HepG2 (cell line): ENCODE results near the gene GART. TPM values are rescaled to one million over a fixed set of nuclear protein-coding genes. Genes with fewer than 3 reads are reported as not detected.

ENCODE experiments used
- ATAC-seq: fragments of 200-7000 bp; cut with Tn5 transposase; 3 replicates; pipeline ENCODE4 v1.9.1; 2020; ENCODE audit warnings: mild to moderate bottlenecking, moderate library complexity
- BruUV-seq: library from RNA; stranded (reverse); fragments of 400-500 nt; replicated peaks from 2 replicates; lab custom pipeline; 2021; lab: Mats Ljungman, UMichigan
- CTCF ChIA-PET: fragments of 300-600 bp; formaldehyde crosslinking; extraction: SDS; loops from one replicate; lab custom pipeline; 2021; ENCODE audit warnings: low total read pairs, inconsistent platforms, low intra/inter-chr PET ratio; lab: Yijun Ruan, JAX
- POLR2A ChIA-PET: fragments of 350-600 bp; sonication (Branson Sonifier 250); formaldehyde crosslinking; loops from one replicate; lab custom pipeline; 2020; ENCODE audit warnings: antibody characterized with exemption, inconsistent platforms; lab: Yijun Ruan, JAX
- DNase-seq: peaks from one replicate; pipeline ENCODE4 v3.0.0-alpha.2; 2015; ENCODE audit warnings: low spot score
- FAIRE-seq: peaks from 3 replicates; lab custom pipeline; 2011; peaks lifted over from hg19 to GRCh38; lab: Jason Lieb, UNC
- H2AFZ ChIP-seq: one replicate; pipeline ENCODE4 v1.6.1; 2011; ENCODE audit warnings: low read length, inconsistent platforms
- H3K27ac ChIP-seq: fragments of 300-600 bp; 3 replicates; pipeline ENCODE4 v1.8.0; 2011; ENCODE audit warnings: mixed run types, mild to moderate bottlenecking, mixed read lengths, low read length, inconsistent platforms; ENCODE audit not compliant: insufficient read depth; ENCODE audit errors: extremely low read length
- H3K27me3 ChIP-seq, 2 experiments: fragments of 200-600 bp in 1 of 2; 2 replicates in 1 of 2; 3 replicates in 1 of 2; pipeline versions ENCODE4 v1.6.0 to v1.8.0; 2011; ENCODE audit warnings: low read length in 2 of 2, mild to moderate bottlenecking in 2 of 2, moderate library complexity in 2 of 2, inconsistent platforms in 1 of 2; ENCODE audit not compliant: insufficient read depth in 2 of 2, control insufficient read depth in 1 of 2
- H3K36me3 ChIP-seq, 2 experiments: fragments of 200-600 bp in 1 of 2; replicated peaks in 1 of 2; 2 replicates in 1 of 2; 3 replicates in 1 of 2; pipeline versions ENCODE4 v1.5.1 to v1.8.0; 2011; ENCODE audit warnings: low read length in 2 of 2, inconsistent platforms in 1 of 2; ENCODE audit not compliant: insufficient read depth in 2 of 2, control insufficient read depth in 1 of 2
- H3K4me1 ChIP-seq: 2 replicates; pipeline ENCODE4 v1.5.1; 2012; ENCODE audit warnings: low read length, inconsistent platforms; ENCODE audit not compliant: insufficient read depth
- H3K4me2 ChIP-seq: 2 replicates; pipeline ENCODE4 v1.6.0; 2011; ENCODE audit warnings: low read depth, low read length, inconsistent platforms
- H3K4me3 ChIP-seq, 3 experiments: fragments of 200-600 bp in 1 of 3; sonication (generic), shearing (Covaris generic) in 1 of 3; replicated peaks in 1 of 3; 2 replicates each; pipeline ENCODE4 v1.5.1; 2011 to 2016; ENCODE audit warnings: low read length in 3 of 3, inconsistent platforms in 2 of 3, low read depth in 2 of 3, mild to moderate bottlenecking in 2 of 3, control low read depth in 1 of 3, mixed read lengths in 1 of 3; ENCODE audit not compliant: insufficient read depth in 1 of 3
- H3K79me2 ChIP-seq: one replicate; pipeline ENCODE4 v1.6.1; 2011; ENCODE audit warnings: low read length, inconsistent platforms; ENCODE audit not compliant: insufficient read depth
- H3K9ac ChIP-seq: 2 replicates; pipeline ENCODE4 v1.6.0; 2011; ENCODE audit warnings: mild to moderate bottlenecking, low read depth, low read length, inconsistent platforms; ENCODE audit not compliant: insufficient read depth
- H3K9me3 ChIP-seq: 2 replicates; pipeline ENCODE4 v1.5.1; 2012; ENCODE audit warnings: mild to moderate bottlenecking, low read length
- H4K20me1 ChIP-seq: 2 replicates; pipeline ENCODE4 v1.6.0; 2011; ENCODE audit warnings: inconsistent platforms, mild to moderate bottlenecking, low read length, moderate library complexity; ENCODE audit not compliant: insufficient read depth
- ARID2 ChIP-seq: sonication (generic); formaldehyde crosslinking; IDR thresholded peaks from 2 replicates; pipeline ENCODE4 v1.8.1; 2022; ENCODE audit warnings: mild to moderate bottlenecking, missing genetic modification reagents, borderline replicate concordance
- PCBP1 ChIP-seq: fragments of 200-400 bp; formaldehyde crosslinking; IDR thresholded peaks from 2 replicates; pipeline ENCODE4 v1.6.1; 2017; ENCODE audit warnings: mild to moderate bottlenecking, low read depth, low read length, borderline replicate concordance
- RCOR2 ChIP-seq: IDR thresholded peaks from 2 replicates; pipeline ENCODE4 v1.6.1; 2016; ENCODE audit warnings: missing biosample characterization, missing genetic modification reagents
- ZNF382 ChIP-seq: sonication (generic); formaldehyde crosslinking; IDR thresholded peaks from 2 replicates; pipeline ENCODE4 v1.5.0; 2020; ENCODE audit warnings: missing genetic modification reagents, mild to moderate bottlenecking, borderline replicate concordance
- ZNF687 ChIP-seq: sonication (generic); formaldehyde crosslinking; IDR thresholded peaks from 2 replicates; pipeline ENCODE4 v1.5.1; 2020; ENCODE audit warnings: mild to moderate bottlenecking, missing genetic modification reagents, moderate library complexity
- WGBS: methylation state at CpG from one replicate; pipeline ENCODE4 v1.1.6; 2017; ENCODE audit warnings: low lambda C conversion rate; 5-methylcytosine and 5-hydroxymethylcytosine counted together
- in situ Hi-C: cut with HindIII; loops from 2 replicates; pipeline ENCODE4 v1.10.0; 2017; ENCODE audit warnings: low pct_unique_long_range_greater_than_20kb; ENCODE audit not compliant: extremely low pct_ligation_motif_present
- intact Hi-C: fragments of 100-400 bp; cut with micrococcal nuclease; formaldehyde crosslinking; loops from one replicate; pipeline ENCODE4 v1.10.0; 2022; ENCODE audit not compliant: unreplicated experiment
- polyA plus RNA-seq, 8 experiments: library from polyadenylated mRNA; depleted of rRNA in 3 of 8; stranded (reverse) in 7 of 8; unstranded in 1 of 8; fragments of >200 nt; fragmentation: Illumina TruSeq in 4 of 8; extraction: Trizol in 4 of 8; gene quantifications; 2 replicates each; pipeline versions ENCODE4 v1.2.1 to v1.2.3, GENCODE V29; 2011 to 2016; ENCODE audit warnings: low read depth in 4 of 8, missing spikeins in 1 of 8, mixed read lengths in 1 of 8; ENCODE audit not compliant: insufficient read depth in 1 of 8
- total RNA-seq, 5 experiments: library from RNA; depleted of rRNA; stranded (reverse); fragments of >200 nt; fragmentation: Illumina TruSeq; extraction: Trizol; gene quantifications; 2 replicates each; pipeline ENCODE4 v1.2.3, GENCODE V29; 2016; ENCODE audit warnings: low read depth in 1 of 5

GART gene
- total and polyA plus RNA-seq, 2 of the 13 experiments (the other 11 are each of a cell fraction or from before 2014, with no cell fraction given): 17.9 to 109 TPM

DNA sequence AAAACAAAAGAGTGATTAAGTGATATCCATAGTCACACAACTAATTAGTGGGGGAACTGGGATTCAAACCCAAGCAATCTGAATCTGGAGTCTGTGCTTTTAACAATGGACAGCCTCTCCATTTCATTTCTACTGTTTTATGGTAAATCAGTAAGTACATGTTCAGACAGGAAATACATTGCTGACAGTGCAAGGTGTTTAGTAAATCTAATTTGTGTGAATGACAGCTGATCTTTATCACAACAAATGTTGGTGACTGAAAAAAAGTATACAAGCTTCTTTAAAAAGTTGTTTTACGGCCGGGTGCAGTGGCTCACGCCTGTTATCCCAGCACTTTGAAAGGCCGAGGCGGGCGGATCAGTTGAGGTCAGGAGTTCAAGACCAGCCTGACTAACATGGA is 26.0 kb upstream of the GART start:
- no peak for ATAC-seq
- no peak overlapping the region for H3K9ac ChIP-seq
- in situ Hi-C loops: no loop called here
- TF ChIP-seq RCOR2 (CRISPR knock-in tag) (no peak), ARID2 (no peak), ZNF687 (CRISPR knock-in tag) (no peak), ZNF382 (CRISPR knock-in tag) (no peak), PCBP1 (no peak)
- TF ChIP-seq, all 625 proteins: peak for 0
- Histone ChIP-seq H3K27me3 (no peaks in the 10 kb centered on the region), H3K36me3 (peaks cover 7 to 30% of the 10 kb centered on the region in 2 experiments), H4K20me1 (no peaks in the 10 kb centered on the region), H3K4me3 (no peak overlapping the region), H3K79me2 (peaks cover 3% of the 10 kb centered on the region), H3K4me1 (peaks cover 40% of the 10 kb centered on the region), H2AFZ (no peak overlapping the region), H3K9me3 (no peaks in the 10 kb centered on the region), H3K27ac (no peak overlapping the region), H3K4me2 (no peak overlapping the region)
- DNase-seq (no peak), FAIRE-seq (no peak)
- 98% methylated on average over 6 of the region's 6 CpGs for WGBS
- ChIA-PET POLR2A (interaction anchor here (1.2 to 1.3 kb wide), 2 partner anchors 17 to 21 kb away, joined by 3 to 6 read pairs; partner anchors contain the start of gene DONSON), CTCF (no interaction called here)
- BruUV-seq: no TSS peak
- intact Hi-C loops: no loop called here
